ENCODE measurements around the gene LRP1B.

- TF ChIP-seq CTCF (IDR thresholded peaks at IDR 0.05 in 4 of 5, conservative IDR thresholded peaks at IDR 0.05 in 1 of 5) = no peak
- TF ChIP-seq POLR2A (IDR thresholded peaks at IDR 0.05) = no peak
Measured at GRCh38 chr2:140262908-140263307, 1867.9 kb downstream of the LRP1B start.
